A549 treated with Mapracorat at 1 μM for 4 hours (cell line): Measurements from ENCODE around the gene CPSF7. TPM values are rescaled to one million over a fixed set of nuclear protein-coding genes. Genes with fewer than 3 reads are reported as not detected.

Source experiments
- total RNA-seq: library from RNA; stranded (reverse); fragments of 200-300 nt; extraction: Qiagen RNA extraction; gene quantifications from 5 replicates; pipeline ENCODE4 v1.2.3, GENCODE V29; 2022

CPSF7 gene, protein sequence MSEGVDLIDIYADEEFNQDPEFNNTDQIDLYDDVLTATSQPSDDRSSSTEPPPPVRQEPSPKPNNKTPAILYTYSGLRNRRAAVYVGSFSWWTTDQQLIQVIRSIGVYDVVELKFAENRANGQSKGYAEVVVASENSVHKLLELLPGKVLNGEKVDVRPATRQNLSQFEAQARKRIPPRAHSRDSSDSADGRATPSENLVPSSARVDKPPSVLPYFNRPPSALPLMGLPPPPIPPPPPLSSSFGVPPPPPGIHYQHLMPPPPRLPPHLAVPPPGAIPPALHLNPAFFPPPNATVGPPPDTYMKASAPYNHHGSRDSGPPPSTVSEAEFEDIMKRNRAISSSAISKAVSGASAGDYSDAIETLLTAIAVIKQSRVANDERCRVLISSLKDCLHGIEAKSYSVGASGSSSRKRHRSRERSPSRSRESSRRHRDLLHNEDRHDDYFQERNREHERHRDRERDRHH
- total RNA-seq = 68.6 to 73.2 TPM (median 71.1 TPM) in 5 replicates

DNA sequence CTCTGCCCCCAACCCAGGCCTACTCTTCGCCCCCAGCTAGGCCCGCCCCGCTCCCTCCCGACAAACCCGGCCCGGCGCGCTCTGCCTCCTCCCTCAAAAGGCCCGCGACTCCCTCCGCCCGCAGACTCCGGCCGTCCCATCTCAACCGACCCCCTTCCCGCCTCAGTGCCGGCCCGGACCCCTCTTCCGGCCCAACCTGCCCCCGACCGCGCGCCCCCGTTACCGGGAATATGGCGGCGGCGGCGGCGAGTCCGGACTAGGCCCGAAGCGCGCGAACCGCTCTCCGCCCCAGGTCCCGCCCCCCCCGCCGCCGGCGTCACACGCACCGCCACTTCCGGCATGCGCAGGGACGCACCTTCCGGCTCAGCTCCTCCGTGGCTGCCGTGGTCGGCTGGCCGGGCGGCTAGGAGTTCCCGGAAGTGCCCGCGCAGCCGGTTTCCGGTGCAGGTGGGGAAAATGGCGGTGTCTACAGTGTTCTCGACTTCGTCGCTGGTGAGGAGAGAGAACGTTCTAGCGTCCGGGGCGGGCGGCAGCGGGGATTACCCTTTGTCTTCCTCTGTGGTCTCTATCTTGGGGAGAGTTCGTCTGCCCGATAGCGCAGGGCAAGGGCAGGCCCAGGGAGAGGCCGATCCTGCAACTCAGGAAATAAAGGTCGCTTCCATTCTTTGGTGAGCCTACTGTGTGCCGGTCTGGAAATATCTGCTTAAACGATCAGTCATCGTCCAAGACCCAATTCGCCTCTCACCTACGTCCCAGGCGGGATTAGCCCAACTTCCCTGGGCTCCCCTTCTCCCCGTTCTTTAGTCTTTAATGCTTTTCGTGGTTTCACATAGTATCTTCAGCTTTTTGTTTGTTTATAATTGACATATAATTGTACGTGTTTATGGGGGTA is at the start of gene CPSF7, which contains the start of gene SDHAF2:
CPSF7 (minus strand) TSS at position 285 of the 892 bp plus-strand sequence. CDS start 740 bp downstream, outside the sequence.
SDHAF2 (plus strand) TSS at position 434 of the 892 bp plus-strand sequence; CDS start at position 457, 23 bp downstream.

DNA sequence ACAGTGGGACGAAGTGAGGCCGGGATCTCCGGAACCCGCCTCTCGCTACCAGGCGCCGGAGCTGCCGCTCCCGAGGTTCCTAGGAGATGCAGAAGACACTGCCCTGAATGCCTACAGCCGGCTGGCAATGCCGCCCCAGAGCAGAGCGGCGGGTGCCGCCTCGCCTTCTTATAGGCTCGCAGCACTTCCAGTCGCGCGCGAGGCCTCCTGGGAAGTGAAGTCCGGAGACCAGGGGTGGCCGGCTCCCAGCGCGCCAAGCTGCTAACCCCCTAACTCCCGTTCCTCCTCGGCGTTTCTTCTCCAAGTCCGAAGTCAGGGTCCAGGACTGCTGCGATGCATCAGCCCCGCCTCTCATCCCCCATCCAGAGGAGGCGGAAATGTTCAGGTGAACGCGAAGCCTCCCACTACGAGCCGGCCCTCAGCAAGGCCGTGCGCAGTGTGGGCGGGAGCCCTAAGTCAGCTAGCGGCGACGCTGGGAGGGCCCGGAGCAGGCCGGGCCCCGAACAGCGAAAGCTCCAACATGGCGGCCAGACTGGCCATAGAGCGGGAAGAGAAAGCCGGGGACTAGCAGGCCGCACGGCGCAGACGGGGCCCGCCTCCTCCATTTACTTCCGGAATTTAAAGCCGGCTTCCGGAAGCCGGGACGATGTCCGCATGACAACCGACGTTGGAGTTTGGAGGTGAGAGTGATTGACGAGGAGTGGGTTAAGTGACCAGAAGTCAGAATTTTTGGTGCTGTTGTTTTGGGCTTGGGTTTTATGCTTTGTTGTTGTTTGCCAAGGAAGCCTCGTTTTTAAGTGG is 67.8 kb downstream of the CPSF7 start, which contains the start of the genes CYB561A3 and TMEM138:
CYB561A3 (minus strand) TSS at position 142 of the 801 bp plus-strand sequence. CDS start 5,169 bp downstream, outside the sequence.
TMEM138 (plus strand) TSS at position 634 of the 801 bp plus-strand sequence. CDS start 2,017 bp downstream, outside the sequence.

Other genes with a start within 250 kb of the CPSF7 start
- not detected in 5 replicates for gene PGA3, start 226.5 kb downstream of the CPSF7 start, total RNA-seq
- gene PGA4, start 207.6 kb downstream of the CPSF7 start, total RNA-seq = 0.12 TPM in 1 of 5 replicates, not detected in the others
- gene PGA5, start 188.8 kb downstream of the CPSF7 start, total RNA-seq = not detected in 5 replicates
- 0.56 to 1.0 TPM (median 0.69 TPM) in 5 replicates for gene VWCE, start 134.7 kb downstream of the CPSF7 start, total RNA-seq
- 159 to 173 TPM (median 164 TPM) in 5 replicates for gene DDB1, start 96.9 kb downstream of the CPSF7 start, total RNA-seq
- gene TKFC, start 96.7 kb downstream of the CPSF7 start, total RNA-seq = 43.9 to 74.0 TPM (median 70.7 TPM) in 5 replicates
- 34.3 to 46.4 TPM (median 45.0 TPM) in 5 replicates for gene CYB561A3, start 68.1 kb downstream of the CPSF7 start, total RNA-seq
- 87.0 to 115 TPM (median 93.5 TPM) in 5 replicates for gene TMEM138, start 67.6 kb downstream of the CPSF7 start, total RNA-seq
- gene TMEM216, start 37.4 kb downstream of the CPSF7 start, total RNA-seq = 15.3 to 17.8 TPM (median 16.8 TPM) in 5 replicates
- gene SDHAF2, start 149 bp upstream of the CPSF7 start, total RNA-seq = 39.6 to 48.6 TPM (median 46.9 TPM) in 5 replicates
- 0.15 to 0.31 TPM (median 0.19 TPM) in 4 of 5 replicates, not detected in the other for gene LRRC10B, start 78.8 kb upstream of the CPSF7 start, total RNA-seq
- gene SYT7, start 151.1 kb upstream of the CPSF7 start, total RNA-seq = 0.84 to 1.3 TPM (median 1.2 TPM) in 5 replicates